Activated CD4-positive, CD25-positive, alpha-beta regulatory T cell (primary cell): ENCODE results near the gene SIL1.
"Not testable (repeated sequence)": the region's sequence is repeated elsewhere in the genome, so short reads cannot be mapped to it uniquely, and the experiment has no call there.

Source experiments
- DNase-seq, 4 experiments: peaks; one replicate each; lab custom pipeline; 2025; lab: John Stamatoyannopoulos, UW

SIL1 gene

GRCh38 chr5:139023286-139023685 is 174.9 kb downstream of the SIL1 start:
- no peak for DNase-seq

- DNase-seq = no peak
These were observed 175.6 kb downstream of the SIL1 start for GRCh38 chr5:139022528-139022927.

- DNase-seq = no peak
These were observed 176.8 kb downstream of the SIL1 start for GRCh38 chr5:139021346-139021745.

GRCh38 chr5:139019880-139020279 is 178.3 kb downstream of the SIL1 start:
- no peak for DNase-seq

- no peak for DNase-seq
These were observed 179.0 kb downstream of the SIL1 start for GRCh38 chr5:139019211-139019610.

GRCh38 chr5:139017624-139018023 is 180.5 kb downstream of the SIL1 start:
- DNase-seq = no peak

- DNase-seq = no peak
These were observed 182.0 kb downstream of the SIL1 start for GRCh38 chr5:139016186-139016585.

- no peak for DNase-seq
These were observed 183.4 kb downstream of the SIL1 start for GRCh38 chr5:139014726-139015125.

- DNase-seq = no peak
These were observed 186.0 kb downstream of the SIL1 start for GRCh38 chr5:139012176-139012575.

GRCh38 chr5:139011156-139011555 is 187.0 kb downstream of the SIL1 start:
- not testable (repeated sequence) for DNase-seq

- DNase-seq = no peak
These were observed 193.5 kb downstream of the SIL1 start for GRCh38 chr5:139004374-139005307.

GRCh38 chr5:138999674-139000073 is 198.5 kb downstream of the SIL1 start:
- no peak for DNase-seq

GRCh38 chr5:138998521-138998920 is 199.6 kb downstream of the SIL1 start:
- no peak for DNase-seq

- DNase-seq = no peak
These were observed 202.0 kb downstream of the SIL1 start for GRCh38 chr5:138996120-138996519.

GRCh38 chr5:138990986-138991590 is 207.1 kb downstream of the SIL1 start:
- no peak for DNase-seq

- DNase-seq = no peak
These were observed 208.4 kb downstream of the SIL1 start for GRCh38 chr5:138989720-138990119.

GRCh38 chr5:138986186-138986800 is 211.9 kb downstream of the SIL1 start:
- no peak for DNase-seq

GRCh38 chr5:138985683-138986082 is 212.5 kb downstream of the SIL1 start:
- DNase-seq = no peak

- no peak for DNase-seq
These were observed 212.9 kb downstream of the SIL1 start for GRCh38 chr5:138985256-138985655.

GRCh38 chr5:138983984-138984383 is 214.2 kb downstream of the SIL1 start:
- no peak for DNase-seq

GRCh38 chr5:138981586-138981985 is 216.6 kb downstream of the SIL1 start:
- DNase-seq = no peak

- no peak for DNase-seq
These were observed 217.0 kb downstream of the SIL1 start for GRCh38 chr5:138981131-138981530.

- DNase-seq = no peak
These were observed 217.7 kb downstream of the SIL1 start for GRCh38 chr5:138980441-138980840.
